ENCODE results near the gene FOXP1. TPM values are rescaled to one million over a fixed set of nuclear protein-coding genes. Genes with fewer than 3 reads are reported as not detected.

FOXP1 gene
- polyA plus RNA-seq, 1 donor (not counting 4 experiments of a cell fraction or from before 2014, with no cell fraction given) = 14.6 TPM

DNA sequence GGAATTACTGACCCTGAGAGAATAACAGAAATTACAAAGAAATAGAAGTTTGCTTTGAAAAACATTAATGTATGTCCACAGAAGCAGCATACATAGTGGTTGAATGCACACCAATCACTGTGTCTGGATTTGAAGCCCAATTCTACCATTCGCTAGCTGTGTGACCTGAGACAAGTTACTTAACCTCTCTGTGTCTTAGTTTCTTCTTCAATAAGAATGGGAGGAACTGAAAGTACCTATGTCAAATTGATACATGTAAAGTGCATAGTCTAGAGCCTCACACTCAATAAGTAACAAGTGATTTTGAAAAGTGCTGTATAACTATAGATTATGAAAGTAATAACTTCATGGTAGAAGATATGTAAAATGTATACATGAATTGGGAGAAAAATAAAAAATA lies 457.8 kb downstream of the FOXP1 start:
- H3K4me3 ChIP-seq (ENCODE audit: control insufficient read depth in 2 of 3, extremely low read depth in 1 of 3, insufficient read depth in 2 of 3, low read depth in 1 of 3, low read length in 3 of 3) = no peak overlapping the region
- H3K9ac ChIP-seq (ENCODE audit: control insufficient read depth, extremely low read depth, insufficient read depth, low read length) = no peak overlapping the region
- no peak for TF ChIP-seq EZH2 (IDR thresholded peaks at IDR 0.05; ENCODE audit: low read length)
- peaks cover 11% of the 10 kb centered on the region for H3K4me1 ChIP-seq (ENCODE audit: control insufficient read depth, extremely low read depth, insufficient read depth, low read length)
- H3K27ac ChIP-seq (ENCODE audit: control insufficient read depth, insufficient read depth, low read length) = no peak overlapping the region
- H3K4me2 ChIP-seq (ENCODE audit: control insufficient read depth, extremely low read depth, insufficient read depth, low read depth, low read length) = no peak overlapping the region
- no peaks in the 10 kb centered on the region for H4K20me1 ChIP-seq (ENCODE audit: control insufficient read depth, extremely low read depth, insufficient read depth, low read length)
- FAIRE-seq = no peak
- DNase-seq (ENCODE audit: low read depth, low spot score) = no peak
- H3K9me1 ChIP-seq (ENCODE audit: control insufficient read depth, extremely low read depth, insufficient read depth, low read length) = no peaks in the 10 kb centered on the region
- no peaks in the 10 kb centered on the region for H3K79me2 ChIP-seq (ENCODE audit: control insufficient read depth, insufficient read depth, low read length)
- no peaks in the 10 kb centered on the region for H3K36me3 ChIP-seq (ENCODE audit: control insufficient read depth in 2 of 2, extremely low read depth in 1 of 2, insufficient read depth in 2 of 2, low read length in 2 of 2)
- dilution Hi-C loops (cut with MboI; ENCODE audit: extremely low pct_ligation_motif_present, low sequenced_read_pairs) = no loop called here
- H3K9me3 ChIP-seq (ENCODE audit: control insufficient read depth, low read depth, low read length) = no peaks in the 10 kb centered on the region
- no peaks in the 10 kb centered on the region for H3K27me3 ChIP-seq (ENCODE audit: control insufficient read depth, extremely low read depth, insufficient read depth, low read length)
- no peak overlapping the region for H2AFZ ChIP-seq (ENCODE audit: control insufficient read depth, low read length)

GRCh38 chr3:71124048-71124447 lies 459.5 kb downstream of the FOXP1 start:
- Histone ChIP-seq H3K79me2 (ENCODE audit: control insufficient read depth, insufficient read depth, low read length) (no peaks in the 10 kb centered on the region), H3K4me2 (ENCODE audit: control insufficient read depth, extremely low read depth, insufficient read depth, low read depth, low read length) (no peak overlapping the region), H3K27me3 (ENCODE audit: control insufficient read depth, extremely low read depth, insufficient read depth, low read length) (no peaks in the 10 kb centered on the region), H3K9me3 (ENCODE audit: control insufficient read depth, low read depth, low read length) (no peaks in the 10 kb centered on the region), H3K9ac (ENCODE audit: control insufficient read depth, extremely low read depth, insufficient read depth, low read length) (no peak overlapping the region), H3K9me1 (ENCODE audit: control insufficient read depth, extremely low read depth, insufficient read depth, low read length) (no peaks in the 10 kb centered on the region), H2AFZ (ENCODE audit: control insufficient read depth, low read length) (no peak overlapping the region), H3K36me3 (ENCODE audit: control insufficient read depth in 2 of 2, extremely low read depth in 1 of 2, insufficient read depth in 2 of 2, low read length in 2 of 2) (no peaks in the 10 kb centered on the region), H3K4me3 (ENCODE audit: control insufficient read depth in 2 of 3, extremely low read depth in 1 of 3, insufficient read depth in 2 of 3, low read depth in 1 of 3, low read length in 3 of 3) (no peak overlapping the region), H3K4me1 (ENCODE audit: control insufficient read depth, extremely low read depth, insufficient read depth, low read length) (no peaks in the 10 kb centered on the region), H4K20me1 (ENCODE audit: control insufficient read depth, extremely low read depth, insufficient read depth, low read length) (no peaks in the 10 kb centered on the region), H3K27ac (ENCODE audit: control insufficient read depth, insufficient read depth, low read length) (no peak overlapping the region)
- dilution Hi-C loops (cut with MboI; ENCODE audit: extremely low pct_ligation_motif_present, low sequenced_read_pairs) = no loop called here
- FAIRE-seq = no peak
- no peak for DNase-seq (ENCODE audit: low read depth, low spot score)
- TF ChIP-seq, protein P1, sequence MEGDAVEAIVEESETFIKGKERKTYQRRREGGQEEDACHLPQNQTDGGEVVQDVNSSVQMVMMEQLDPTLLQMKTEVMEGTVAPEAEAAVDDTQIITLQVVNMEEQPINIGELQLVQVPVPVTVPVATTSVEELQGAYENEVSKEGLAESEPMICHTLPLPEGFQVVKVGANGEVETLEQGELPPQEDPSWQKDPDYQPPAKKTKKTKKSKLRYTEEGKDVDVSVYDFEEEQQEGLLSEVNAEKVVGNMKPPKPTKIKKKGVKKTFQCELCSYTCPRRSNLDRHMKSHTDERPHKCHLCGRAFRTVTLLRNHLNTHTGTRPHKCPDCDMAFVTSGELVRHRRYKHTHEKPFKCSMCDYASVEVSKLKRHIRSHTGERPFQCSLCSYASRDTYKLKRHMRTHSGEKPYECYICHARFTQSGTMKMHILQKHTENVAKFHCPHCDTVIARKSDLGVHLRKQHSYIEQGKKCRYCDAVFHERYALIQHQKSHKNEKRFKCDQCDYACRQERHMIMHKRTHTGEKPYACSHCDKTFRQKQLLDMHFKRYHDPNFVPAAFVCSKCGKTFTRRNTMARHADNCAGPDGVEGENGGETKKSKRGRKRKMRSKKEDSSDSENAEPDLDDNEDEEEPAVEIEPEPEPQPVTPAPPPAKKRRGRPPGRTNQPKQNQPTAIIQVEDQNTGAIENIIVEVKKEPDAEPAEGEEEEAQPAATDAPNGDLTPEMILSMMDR (optimal IDR thresholded peaks at IDR 0.05 in 1 of 3, IDR thresholded peaks at IDR 0.05 in 1 of 3, conservative IDR thresholded peaks at IDR 0.05 in 1 of 3; ENCODE audit: extremely low read depth in 1 of 3, insufficient read depth in 2 of 3, low read length in 3 of 3) = no peak
- TF ChIP-seq EZH2 (IDR thresholded peaks at IDR 0.05; ENCODE audit: low read length) = no peak

DNA sequence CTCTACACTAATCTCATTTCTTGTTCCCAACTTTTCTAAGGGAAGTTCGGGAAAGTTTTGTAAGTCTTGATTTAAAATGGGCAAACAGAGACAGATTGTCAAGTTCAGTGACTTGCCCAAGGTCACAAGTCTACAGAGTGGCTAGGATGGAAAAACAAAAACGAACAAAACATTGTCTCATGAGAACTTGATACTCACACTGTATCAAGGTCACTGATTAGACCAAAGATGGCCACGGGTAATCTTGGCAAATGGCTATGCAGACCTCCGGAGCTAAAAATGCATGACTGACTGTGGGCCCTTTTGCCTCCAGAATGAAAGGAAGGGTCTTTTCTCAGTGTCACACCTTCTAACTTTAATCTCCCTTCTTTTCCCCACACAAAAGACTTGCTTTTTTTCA lies 460.9 kb downstream of the FOXP1 start:
- no peak overlapping the region for H3K4me3 ChIP-seq (ENCODE audit: control insufficient read depth in 2 of 3, extremely low read depth in 1 of 3, insufficient read depth in 2 of 3, low read depth in 1 of 3, low read length in 3 of 3)
- H3K9me1 ChIP-seq (ENCODE audit: control insufficient read depth, extremely low read depth, insufficient read depth, low read length) = no peaks in the 10 kb centered on the region
- no peaks in the 10 kb centered on the region for H3K9me3 ChIP-seq (ENCODE audit: control insufficient read depth, low read depth, low read length)
- H3K27ac ChIP-seq (ENCODE audit: control insufficient read depth, insufficient read depth, low read length) = no peak overlapping the region
- no peak overlapping the region for H3K9ac ChIP-seq (ENCODE audit: control insufficient read depth, extremely low read depth, insufficient read depth, low read length)
- no peaks in the 10 kb centered on the region for H3K36me3 ChIP-seq (ENCODE audit: control insufficient read depth in 2 of 2, extremely low read depth in 1 of 2, insufficient read depth in 2 of 2, low read length in 2 of 2)
- no peaks in the 10 kb centered on the region for H3K79me2 ChIP-seq (ENCODE audit: control insufficient read depth, insufficient read depth, low read length)
- FAIRE-seq (no peak), DNase-seq (ENCODE audit: low read depth, low spot score) (no peak)
- no peak overlapping the region for H3K4me2 ChIP-seq (ENCODE audit: control insufficient read depth, extremely low read depth, insufficient read depth, low read depth, low read length)
- dilution Hi-C loops (cut with MboI; ENCODE audit: extremely low pct_ligation_motif_present, low sequenced_read_pairs) = no loop called here
- H3K4me1 ChIP-seq (ENCODE audit: control insufficient read depth, extremely low read depth, insufficient read depth, low read length) = no peaks in the 10 kb centered on the region
- TF ChIP-seq, protein P1 (optimal IDR thresholded peaks at IDR 0.05 in 1 of 3, IDR thresholded peaks at IDR 0.05 in 1 of 3, conservative IDR thresholded peaks at IDR 0.05 in 1 of 3; ENCODE audit: extremely low read depth in 1 of 3, insufficient read depth in 2 of 3, low read length in 3 of 3) = no peak
- TF ChIP-seq EZH2 (IDR thresholded peaks at IDR 0.05; ENCODE audit: low read length) = no peak
- H3K27me3 ChIP-seq (ENCODE audit: control insufficient read depth, extremely low read depth, insufficient read depth, low read length) = no peaks in the 10 kb centered on the region
- no peaks in the 10 kb centered on the region for H4K20me1 ChIP-seq (ENCODE audit: control insufficient read depth, extremely low read depth, insufficient read depth, low read length)
- H2AFZ ChIP-seq (ENCODE audit: control insufficient read depth, low read length) = no peak overlapping the region

Measured in keratinocyte (primary cell).